ENCODE results near the gene TRAF3IP3.
A peak's percentile ranks its signal among the peaks of the same experiment; 100 is the strongest.

TRAF3IP3 gene

DNA sequence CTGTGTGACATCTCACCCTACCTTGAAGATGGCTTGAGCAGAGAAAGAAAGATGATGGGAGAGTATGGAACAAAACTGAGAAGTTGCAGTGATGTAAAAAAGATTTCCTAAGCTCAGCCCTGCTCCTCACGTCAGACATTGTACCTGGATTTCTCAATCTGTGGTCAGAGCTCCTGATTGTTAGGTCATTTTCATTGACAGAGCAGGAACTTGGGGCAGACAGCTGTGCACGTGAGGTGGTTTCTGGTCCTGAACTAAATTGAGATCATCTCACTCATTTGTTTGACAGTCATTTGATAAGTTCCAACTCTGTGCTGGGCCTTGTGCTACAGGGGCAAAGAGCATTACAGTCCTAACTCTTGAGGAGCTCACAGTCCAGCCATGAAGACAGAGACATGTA lies 10.2 kb downstream of the TRAF3IP3 start:
- no peak for DNase-seq (ENCODE audit: low read depth, low spot score)
- no peak overlapping the region for H3K27ac ChIP-seq

DNA sequence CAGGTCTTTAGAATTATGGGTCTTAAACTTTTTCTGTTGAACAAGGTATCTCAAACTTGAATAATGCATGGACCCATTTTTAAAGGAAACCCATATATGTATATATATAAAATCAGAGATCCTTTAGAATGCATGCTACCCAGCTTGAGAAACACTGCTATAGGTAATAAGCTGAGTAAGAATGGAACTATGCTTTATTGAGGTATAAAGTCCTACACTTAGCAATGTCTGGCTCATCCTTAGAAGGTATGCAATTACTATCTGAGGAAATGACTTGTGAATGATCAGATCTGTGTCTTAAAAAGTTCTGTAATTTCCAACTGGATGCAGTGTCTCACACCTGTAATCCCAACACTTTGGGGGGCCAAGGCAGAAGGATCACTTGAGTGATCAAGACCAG lies 11.2 kb downstream of the TRAF3IP3 start:
- DNase-seq (ENCODE audit: low read depth, low spot score), result no peak
- no peak overlapping the region for H3K27ac ChIP-seq

DNA sequence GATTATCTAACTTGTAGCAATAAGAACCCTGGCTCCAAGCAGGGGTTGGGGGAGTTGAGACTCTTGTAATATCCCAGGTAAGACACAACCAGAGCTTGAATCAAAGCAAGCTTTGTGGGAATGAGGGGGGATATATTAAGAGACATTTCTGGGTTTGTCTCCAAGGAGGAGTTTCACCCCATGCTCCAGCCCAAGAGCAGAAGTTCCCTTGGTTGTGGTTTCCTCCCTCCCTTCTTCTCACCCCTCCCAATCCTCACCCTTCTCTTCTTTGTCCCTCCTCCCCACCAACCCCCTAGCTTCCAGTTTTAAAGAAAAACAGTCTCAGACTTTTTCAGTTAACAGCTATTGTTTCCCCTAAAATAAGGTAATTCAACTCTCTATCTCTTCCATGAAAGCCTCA lies 11.9 kb downstream of the TRAF3IP3 start:
- DNase-seq (ENCODE audit: low read depth, low spot score), result no peak
- no peak overlapping the region for H3K27ac ChIP-seq

DNA sequence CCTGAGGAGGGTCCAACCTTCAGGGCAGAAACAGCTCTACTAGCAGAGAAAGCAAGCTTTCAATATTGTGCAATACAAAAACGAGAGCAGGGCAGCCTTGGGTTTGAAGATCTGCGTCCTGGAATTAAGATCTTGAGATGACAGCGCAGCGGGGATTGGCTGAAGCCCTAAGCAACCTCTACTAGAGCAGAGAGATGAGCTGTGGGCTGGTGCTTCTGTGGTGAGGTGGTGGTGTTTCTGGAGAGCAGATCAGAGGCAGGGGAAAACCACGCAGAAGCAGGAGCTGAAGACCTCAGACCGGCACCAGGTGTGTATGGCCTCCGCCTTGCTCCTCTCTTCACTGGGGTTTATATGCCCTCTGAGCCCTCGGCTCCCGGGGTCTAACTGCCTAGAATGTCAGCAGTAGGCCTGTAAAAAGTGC lies 12.5 kb downstream of the TRAF3IP3 start:
- DNase-seq (ENCODE audit: low read depth, low spot score), result no peak
- peak overlapping the region; percentile 80 for H3K27ac ChIP-seq

DNA sequence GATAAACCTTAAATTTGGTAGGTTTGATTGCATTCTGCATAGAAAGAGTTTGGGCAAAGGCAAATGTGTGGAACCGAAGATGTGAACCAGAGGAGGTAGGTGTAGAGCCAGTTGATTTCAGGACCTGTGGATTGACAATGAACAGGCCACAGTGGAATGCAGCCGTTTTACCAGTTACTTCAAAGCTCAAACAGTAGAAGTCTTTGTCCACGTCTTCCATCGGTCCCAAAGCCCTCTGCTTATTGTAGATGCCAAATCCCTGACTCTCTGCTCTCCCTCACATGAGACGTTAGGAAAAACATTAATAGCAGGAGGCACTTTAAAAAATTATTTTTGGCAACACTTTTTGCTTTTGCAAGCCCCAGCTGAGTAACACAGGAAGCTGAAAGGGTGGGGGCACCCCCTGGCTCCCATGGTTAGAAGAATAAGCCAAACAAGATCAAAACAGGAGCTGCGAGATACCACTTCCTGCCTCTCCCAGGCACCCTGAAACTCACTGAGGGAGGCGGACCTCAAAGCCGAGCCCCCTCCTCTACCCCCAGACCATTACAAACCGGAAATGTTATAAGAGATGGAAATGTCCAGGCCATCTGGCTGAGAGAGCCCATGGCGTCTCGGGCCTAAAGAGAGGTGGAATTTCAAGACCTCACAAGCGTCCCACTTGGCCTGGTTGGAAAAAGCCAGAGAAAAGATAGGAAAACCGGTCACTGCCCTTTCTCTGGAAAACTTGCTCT lies 13.5 kb downstream of the TRAF3IP3 start:
- H3K27ac ChIP-seq, result peak overlapping the region; percentile 80
- DNase-seq (ENCODE audit: low read depth, low spot score), result no peak

DNA sequence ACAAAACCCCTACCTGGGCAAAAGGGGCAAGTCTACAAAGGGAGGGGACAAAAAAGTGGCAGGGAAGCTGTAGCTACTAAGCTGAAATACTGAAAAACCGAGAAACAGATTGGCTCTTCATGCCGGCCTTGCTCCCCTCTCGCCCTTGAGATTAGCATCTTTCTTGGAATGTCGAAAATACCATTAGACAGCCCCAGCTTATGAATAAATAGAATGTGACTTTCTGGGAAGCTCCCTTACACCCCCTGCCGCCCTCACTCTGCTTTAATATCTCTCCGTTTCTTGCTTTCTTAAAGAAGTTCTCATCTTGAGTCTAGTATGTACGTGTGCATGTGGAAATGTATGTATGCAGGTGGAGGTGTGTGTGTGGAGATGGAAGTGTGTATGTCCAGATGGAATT lies 14.1 kb downstream of the TRAF3IP3 start:
- peak overlapping the region; percentile 80 for H3K27ac ChIP-seq
- DNase-seq (ENCODE audit: low read depth, low spot score), result no peak

DNA sequence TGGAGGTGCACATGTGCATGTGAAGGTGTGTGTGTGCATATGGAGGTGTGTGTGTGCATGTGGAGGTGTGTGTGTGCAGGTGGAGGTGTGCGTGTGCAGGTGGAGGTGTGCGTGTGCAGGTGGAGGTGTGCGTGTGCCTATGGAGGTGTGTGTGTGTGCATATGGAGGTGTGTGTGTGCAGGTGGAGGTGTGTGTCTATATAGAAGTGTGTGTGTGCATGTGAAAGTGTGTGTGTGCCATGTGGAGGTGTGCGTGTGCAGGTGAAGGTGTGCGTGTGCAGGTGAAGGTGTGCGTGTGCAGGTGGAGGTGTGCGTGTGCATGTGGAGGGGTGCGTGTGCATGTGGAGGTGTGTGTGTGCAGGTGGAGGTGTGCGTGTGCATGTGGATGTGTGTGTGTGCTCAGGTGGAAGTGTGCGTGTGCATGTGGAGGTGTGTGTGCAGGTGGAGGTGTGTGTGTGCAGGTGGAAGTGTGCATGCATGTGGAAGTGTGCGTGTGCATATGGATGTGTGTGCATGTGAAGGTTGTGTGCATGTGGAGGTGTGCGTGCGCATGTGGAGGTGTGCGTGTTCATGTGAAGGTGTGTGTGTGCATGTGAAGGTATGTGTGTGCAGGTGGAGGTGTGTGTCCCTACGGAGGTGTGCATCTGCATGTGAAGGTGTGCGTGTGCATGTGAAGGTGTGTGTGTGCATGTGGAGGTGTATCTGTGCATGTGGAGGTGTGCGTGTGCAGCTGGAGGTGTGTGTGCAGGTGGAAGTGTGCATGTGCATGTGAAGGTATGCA lies 15.0 kb downstream of the TRAF3IP3 start:
- H3K27ac ChIP-seq, result no peak overlapping the region
- DNase-seq (ENCODE audit: low read depth, low spot score), result no peak

DNA sequence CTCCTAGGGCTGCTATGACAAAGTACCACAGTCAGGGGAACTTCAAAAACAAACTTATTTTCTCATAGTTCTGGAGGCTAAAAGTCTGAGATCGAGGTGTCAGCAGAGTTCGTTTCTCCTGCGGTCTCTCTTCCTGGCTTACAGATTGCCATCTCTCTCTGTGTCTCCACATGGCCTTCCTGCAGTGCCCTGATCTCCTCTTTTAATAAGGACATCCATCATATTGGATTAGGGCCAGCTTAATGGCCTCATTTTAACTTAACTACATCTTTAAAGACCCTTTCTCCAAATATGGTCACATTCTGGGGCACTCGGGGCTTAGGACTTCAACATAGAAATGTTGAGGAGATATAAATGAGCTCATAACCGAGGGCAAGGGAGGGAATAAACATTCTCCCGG lies 16.3 kb downstream of the TRAF3IP3 start:
- no peak overlapping the region for H3K27ac ChIP-seq

DNA sequence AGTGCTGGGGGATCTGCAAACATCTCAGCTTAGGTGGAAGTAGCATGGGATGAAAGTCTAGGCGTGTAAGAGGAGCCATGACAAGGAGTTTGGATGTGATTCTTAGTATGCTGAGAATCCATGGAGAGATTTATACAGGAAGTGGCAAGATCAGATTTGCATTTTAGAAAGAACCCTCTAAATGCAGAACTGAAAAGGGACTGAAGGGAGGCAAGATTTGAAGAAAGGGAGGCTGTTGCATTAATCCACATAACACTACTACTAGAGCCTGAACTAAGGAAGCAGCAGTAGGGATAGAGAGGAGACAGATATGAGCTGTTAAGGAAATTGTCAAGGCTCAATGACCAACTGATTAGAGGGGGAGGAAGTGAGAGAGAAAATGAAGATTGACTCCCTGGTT lies 18.7 kb downstream of the TRAF3IP3 start:
- no peak overlapping the region for H3K27ac ChIP-seq
- no peak for DNase-seq (ENCODE audit: low read depth, low spot score)

More for the DNA sequence above, 16.3 kb downstream of the TRAF3IP3 start:
- no peak for DNase-seq (ENCODE audit: low read depth, low spot score)

DNA sequence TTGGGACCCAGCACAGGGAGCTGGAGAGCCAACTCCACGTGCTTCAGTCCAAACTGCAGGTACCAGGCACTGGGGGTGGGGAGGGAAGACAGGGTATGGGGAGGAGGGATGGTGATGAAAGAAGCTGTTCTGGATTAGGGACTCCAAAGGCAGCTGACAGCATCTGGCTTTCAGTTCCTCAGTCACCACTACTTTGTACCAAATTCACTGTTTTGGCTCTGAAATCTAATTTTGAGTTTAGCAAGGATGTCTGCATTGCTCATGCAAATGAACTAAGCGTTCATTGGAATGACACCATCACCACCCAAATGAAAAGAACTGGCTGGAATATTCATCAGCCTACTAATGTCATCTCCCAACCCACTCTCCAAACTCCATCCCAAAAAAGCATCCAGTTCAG lies 19.8 kb downstream of the TRAF3IP3 start:
- no peak for DNase-seq (ENCODE audit: low read depth, low spot score)
- no peak overlapping the region for H3K27ac ChIP-seq

DNA sequence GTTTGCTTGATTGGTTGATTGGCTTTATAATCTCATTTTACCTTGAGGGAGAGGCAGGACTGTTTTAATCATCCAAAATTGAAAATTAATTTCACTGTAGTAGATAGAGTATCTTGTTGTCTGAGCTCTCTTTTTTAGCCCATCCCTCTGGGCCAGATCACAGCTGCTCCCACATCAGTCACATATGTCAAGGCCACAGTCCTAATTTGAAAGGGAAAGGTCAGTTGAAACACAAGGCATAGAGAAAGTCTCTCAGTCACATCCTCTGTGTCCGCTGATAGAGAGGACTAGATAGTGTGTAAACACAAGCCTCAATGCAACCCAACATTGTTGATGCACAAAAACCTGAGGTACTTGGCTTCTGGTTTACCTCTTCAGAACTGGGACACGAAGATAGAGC lies 21.7 kb downstream of the TRAF3IP3 start:
- no peak for DNase-seq (ENCODE audit: low read depth, low spot score)
- H3K27ac ChIP-seq, result no peak overlapping the region

DNA sequence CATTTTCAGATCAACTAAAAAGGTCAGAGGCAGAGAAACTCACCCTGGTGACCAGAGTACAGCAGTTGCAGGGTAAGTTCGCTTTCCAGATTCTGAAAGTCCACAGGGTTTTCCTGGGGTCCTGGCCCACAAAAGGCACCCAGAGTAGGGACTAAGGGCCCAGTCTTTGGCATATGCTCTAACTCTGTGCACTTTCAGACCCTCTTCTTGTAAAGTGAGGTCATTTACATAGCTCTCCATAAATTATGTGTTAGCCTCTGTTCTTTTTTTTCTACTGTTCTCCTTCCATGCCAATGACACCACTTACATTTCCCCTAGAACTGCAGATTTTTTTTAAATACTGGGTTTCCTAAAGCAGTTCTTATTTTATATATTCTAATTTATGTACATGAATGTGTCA lies 22.2 kb downstream of the TRAF3IP3 start:
- no peak overlapping the region for H3K27ac ChIP-seq
- no peak for DNase-seq (ENCODE audit: low read depth, low spot score)

DNA sequence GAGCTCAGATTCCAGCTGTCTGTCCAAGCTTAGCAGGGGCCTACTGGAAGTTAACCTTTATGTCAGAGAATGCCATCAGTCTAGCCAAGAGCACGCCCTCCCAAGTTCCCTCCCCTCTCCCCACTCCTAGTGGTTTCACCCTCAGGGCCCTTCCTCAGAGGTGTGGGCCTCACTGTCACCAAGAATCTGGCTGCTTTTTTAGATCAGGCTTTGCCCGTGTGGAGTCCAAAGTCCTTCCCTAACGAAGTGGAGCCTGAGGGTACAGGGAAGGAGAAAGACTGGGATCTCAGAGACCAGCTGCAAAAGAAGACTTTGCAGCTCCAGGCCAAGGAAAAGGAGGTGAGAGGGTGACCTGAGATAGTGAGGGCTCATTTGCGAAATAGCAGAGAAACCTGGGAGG lies 24.4 kb downstream of the TRAF3IP3 start:
- DNase-seq (ENCODE audit: low read depth, low spot score), result no peak
- no peak overlapping the region for H3K27ac ChIP-seq

DNA sequence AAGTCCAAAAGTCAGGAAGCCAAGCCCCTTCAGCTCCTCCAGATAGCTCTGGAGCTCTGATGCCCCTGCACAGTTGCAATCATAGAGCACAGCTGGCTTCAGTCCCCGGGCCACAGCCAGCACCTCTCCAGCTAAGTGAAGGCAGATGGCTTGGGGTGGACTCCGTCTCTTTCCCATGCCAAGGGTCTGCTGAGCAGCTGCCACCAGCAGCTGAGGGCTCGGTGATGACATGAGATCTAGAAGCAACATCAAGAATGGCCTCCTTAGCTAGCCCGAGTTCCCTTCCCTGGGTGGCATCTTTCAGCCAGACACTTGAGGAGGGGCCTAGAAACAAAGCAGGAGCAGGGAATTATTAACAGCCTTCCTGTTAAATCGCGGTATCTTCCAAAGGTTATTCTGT lies 27.5 kb downstream of the TRAF3IP3 start:
- DNase-seq (ENCODE audit: low read depth, low spot score), result no peak
- H3K27ac ChIP-seq, result peak overlapping the region; percentile 72

DNA sequence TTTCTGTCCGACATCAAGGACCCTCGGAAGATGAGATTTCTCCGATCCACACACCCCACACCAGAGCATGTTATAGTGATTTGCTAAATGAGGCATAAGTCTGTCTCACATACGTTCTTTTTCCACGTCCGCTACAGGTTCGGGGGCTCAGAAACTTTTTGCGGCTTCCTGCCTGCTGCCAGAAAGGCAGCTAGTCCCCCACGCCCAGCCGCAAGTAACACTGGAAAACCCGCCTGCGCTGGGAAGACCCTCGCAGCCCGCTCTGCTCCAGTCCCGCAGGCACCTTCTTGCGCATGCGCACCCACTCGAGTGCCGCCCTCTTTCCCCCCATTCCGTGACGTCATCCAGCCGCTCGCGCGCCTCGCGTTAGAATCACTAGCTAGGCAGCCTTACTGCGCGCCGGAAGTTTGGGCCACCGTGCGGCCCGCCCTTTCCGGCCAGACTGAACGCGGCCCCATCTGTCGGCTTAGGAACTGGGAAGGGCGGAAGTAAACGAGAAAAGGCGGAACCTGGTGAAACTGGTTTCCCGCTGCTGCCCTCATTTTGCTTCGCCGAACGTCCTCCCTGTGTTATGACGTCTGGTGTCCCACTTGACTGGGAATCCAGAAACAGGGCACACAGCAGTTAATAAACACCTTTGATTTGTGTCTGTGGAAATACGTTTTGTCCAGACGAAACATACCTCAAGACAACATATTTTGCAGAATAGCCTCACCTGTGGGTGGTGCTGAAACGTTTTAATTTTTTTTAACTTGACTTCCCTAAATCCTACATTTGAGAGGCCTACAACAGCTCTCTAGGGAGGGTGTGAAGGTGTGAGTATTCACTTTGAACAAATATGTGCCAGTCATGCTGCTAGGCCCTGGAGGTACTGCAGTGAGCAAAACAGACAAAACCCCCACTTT lies 28.7 kb downstream of the TRAF3IP3 start, which contains the start of gene C1orf74:
TSS of gene C1orf74 (minus strand) at position 295 of the 905 bp plus-strand sequence. CDS start 925 bp downstream, outside the sequence.
- peak within 1 kb of the TSS; percentile 72 for H3K27ac ChIP-seq
- no peak for DNase-seq (ENCODE audit: low read depth, low spot score)

DNA sequence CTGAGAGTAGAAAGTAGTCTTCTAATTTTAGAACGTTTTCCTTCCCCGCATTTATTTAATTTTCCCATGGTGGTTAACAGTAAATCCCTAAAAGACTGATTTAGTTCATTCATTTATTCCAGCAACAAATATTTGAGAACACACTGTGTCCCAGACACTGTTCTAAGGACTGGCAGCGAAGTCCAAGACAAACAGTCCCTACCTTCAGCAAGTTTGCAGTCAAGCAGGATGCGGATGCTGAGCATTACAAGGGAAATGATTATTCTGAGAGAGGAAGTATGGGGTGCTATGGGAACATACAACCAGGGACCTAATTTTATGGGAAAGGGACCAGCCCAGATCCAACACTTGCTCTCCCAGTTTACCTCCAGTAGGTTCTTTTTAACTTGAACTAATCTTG lies 29.7 kb downstream of the TRAF3IP3 start:
- peak overlapping the region; percentile 72 for H3K27ac ChIP-seq

DNA sequence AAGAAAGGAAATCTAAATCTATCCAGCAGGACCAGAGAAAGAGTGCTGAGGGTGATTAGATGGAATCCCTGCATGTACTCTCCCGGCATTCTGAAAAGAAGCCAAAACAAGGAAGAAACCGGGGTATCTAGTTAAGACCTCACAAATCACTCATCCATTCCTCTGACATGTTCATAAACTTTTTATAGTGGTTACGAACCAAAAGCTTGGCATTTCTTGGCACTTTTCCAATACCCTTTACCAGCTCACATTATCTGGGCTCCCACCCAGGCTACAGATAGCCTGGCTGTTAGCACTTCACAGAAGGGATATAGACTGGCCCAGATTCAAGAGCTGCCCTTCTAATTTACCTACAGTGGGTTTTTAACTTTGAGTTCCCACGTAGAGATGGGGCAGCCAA lies 30.3 kb downstream of the TRAF3IP3 start:
- no peak for DNase-seq (ENCODE audit: low read depth, low spot score)
- H3K27ac ChIP-seq, result peak overlapping the region; percentile 72

More for the DNA sequence above, 29.7 kb downstream of the TRAF3IP3 start:
- DNase-seq (ENCODE audit: low read depth, low spot score), result no peak

DNA sequence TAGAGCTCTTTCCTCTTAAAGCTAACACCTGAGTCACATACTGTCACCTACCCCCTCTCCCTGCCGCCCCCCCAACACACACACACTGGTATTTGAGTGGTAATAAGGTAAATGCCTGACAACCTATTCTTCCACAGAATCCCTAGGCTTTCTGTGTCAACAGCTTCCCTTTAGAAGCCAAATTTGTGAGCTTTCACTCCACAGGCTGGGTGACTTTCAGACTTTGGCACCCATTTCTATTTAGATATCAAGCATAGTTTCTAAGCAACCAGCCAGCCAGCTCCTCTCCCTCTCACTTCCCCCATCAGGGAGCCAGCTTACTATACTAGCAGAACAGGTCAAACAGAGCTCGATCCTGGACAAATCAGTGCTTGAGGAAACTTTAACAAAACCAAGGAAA lies 31.7 kb downstream of the TRAF3IP3 start:
- DNase-seq (ENCODE audit: low read depth, low spot score), result no peak
- H3K27ac ChIP-seq, result peak overlapping the region; percentile 72

DNA sequence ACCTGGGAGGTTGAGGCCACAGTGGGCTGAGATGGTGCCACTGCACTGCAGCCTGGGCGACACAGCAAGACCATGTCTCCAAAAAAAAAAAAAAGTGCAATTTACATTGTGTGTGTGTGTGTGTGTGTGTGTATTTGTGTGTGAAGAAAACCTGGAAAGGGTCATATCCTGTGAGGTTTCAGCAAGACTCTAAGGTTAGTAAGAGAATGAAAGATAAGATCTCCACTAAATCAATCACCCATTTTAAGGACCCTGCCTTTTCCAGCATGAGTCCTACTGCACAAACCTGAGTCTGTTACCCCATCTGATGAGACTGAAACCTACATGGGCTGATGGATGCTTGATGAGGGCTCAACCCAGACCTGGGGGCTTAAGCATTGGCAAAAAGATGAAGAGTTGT lies 33.4 kb downstream of the TRAF3IP3 start:
- peak overlapping the region; percentile 63 for H3K27ac ChIP-seq
- no peak for DNase-seq (ENCODE audit: low read depth, low spot score)
